Adrenal gland (tissue), 5 donors: Measurements from ENCODE around the gene UBE2D1.

Experiments used
- POLR2A ChIP-seq, 2 donors: fragments of 450-650 bp; IDR thresholded peaks; one replicate each; pipeline ENCODE4 v1.6.1; 2017; ENCODE audit warnings: antibody characterized with exemption in 2 of 2, mild to moderate bottlenecking in 2 of 2, moderate library complexity in 1 of 2
- TF ChIP-seq, protein P1 (sequence below), 6 experiments: fragments of 450-650 bp in 4 of 6; fragments of 200-600 bp in 2 of 6; sonication (generic) in 1 of 6; IDR thresholded peaks; 1 replicate in 5 of 6; 2 replicates in 1 of 6; pipeline versions ENCODE4 v1.5.1 to v1.8.0; 2016 to 2021; ENCODE audit warnings: antibody characterized with exemption in 6 of 6, mild to moderate bottlenecking in 2 of 6, moderate library complexity in 1 of 6
- donor health status: DM: no; HTN: no; CAD: no.

DNA sequence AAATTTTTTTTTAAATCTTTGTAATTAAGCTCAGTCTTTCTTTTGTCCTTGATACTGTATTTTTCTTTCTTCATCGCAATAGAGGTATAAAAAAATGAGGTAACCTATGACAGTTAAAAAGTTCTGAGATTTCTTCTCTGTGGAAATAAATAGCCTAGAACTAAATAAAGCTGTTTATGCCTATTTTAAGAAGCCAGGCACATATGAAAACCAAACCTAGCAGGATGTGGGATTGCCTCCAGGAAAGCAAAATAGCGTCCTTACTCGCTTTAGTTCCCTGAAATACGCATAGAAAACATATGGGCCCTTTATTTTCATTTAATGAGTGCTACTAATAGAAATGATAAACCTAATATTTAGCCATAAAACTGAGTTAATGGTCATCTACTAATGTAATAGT lies 6.6 kb downstream of the UBE2D1 start:
- no peak for TF ChIP-seq POLR2A (IDR thresholded peaks at IDR 0.05)
- TF ChIP-seq, protein P1, sequence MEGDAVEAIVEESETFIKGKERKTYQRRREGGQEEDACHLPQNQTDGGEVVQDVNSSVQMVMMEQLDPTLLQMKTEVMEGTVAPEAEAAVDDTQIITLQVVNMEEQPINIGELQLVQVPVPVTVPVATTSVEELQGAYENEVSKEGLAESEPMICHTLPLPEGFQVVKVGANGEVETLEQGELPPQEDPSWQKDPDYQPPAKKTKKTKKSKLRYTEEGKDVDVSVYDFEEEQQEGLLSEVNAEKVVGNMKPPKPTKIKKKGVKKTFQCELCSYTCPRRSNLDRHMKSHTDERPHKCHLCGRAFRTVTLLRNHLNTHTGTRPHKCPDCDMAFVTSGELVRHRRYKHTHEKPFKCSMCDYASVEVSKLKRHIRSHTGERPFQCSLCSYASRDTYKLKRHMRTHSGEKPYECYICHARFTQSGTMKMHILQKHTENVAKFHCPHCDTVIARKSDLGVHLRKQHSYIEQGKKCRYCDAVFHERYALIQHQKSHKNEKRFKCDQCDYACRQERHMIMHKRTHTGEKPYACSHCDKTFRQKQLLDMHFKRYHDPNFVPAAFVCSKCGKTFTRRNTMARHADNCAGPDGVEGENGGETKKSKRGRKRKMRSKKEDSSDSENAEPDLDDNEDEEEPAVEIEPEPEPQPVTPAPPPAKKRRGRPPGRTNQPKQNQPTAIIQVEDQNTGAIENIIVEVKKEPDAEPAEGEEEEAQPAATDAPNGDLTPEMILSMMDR (IDR thresholded peaks at IDR 0.05) = no peak
